G401.6 (cell line): Measurements from ENCODE around the gene CHAF1A.
A peak's percentile ranks its signal among the peaks of the same experiment; 100 is the strongest.

ENCODE experiments used
- FAIRE-seq: peaks from 2 replicates; lab custom pipeline; 2012; peaks lifted over from hg19 to GRCh38; lab: Jason Lieb, UNC

Gene CHAF1A

DNA sequence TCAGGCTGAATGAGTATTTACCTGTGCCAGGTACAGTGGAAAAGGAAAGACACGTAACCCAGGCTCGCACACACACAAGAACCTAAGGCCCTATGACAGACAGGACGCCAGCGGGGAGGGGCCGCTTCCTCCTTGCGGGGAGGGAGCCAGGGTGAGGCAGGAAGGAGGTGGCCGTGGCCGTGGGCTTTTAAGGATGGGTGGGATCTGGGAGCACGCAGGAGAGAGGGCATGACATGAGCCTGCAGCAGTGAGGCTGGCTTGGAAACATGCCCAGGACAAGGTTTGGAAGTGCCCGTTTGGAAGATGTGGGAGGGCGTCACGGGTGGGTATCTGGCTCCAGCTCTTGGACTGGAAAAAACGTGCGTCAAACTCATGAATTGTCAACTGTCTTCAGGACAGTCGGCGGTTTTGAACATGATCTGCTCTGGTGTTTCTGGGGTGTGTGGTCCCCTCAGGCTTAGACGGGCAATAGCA, 22.1 kb upstream of the CHAF1A start:
- FAIRE-seq = no peak

DNA sequence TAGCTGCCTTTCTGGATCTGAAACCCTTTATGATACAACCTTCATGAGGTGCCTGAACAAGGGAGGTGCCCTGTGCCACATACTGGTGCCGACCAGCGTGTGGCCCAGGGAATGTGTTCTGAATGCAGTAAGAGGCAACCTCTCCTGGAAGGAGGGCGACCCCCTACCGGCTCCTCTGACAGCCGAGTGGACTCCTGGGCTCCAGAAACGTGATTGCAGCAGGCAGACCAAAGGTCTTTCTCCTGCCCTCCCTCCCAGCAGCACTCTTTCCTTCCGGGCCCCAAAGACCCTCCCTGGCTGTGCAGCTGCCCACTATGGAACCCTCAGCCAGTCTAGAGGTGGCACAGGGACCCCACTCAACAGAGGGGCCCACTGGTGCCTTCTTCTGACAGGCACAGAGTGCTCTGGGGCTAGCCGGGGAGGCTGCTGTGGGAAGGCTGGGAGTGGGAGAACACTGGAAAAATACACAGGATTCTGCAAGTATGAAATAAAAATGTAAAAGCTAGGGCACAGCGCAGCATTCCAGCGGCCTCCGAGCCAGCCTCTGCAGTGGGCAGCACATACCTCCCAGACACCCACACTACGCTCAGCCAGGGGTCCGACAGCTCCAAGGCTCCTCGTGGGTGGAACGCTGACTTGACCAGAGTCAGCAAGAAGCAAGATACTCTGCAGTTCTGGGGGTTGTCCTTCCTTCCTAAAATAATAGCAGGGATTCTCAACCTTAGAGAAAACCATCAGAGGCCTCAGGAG, 17.0 kb upstream of the CHAF1A start:
- no peak for FAIRE-seq

DNA sequence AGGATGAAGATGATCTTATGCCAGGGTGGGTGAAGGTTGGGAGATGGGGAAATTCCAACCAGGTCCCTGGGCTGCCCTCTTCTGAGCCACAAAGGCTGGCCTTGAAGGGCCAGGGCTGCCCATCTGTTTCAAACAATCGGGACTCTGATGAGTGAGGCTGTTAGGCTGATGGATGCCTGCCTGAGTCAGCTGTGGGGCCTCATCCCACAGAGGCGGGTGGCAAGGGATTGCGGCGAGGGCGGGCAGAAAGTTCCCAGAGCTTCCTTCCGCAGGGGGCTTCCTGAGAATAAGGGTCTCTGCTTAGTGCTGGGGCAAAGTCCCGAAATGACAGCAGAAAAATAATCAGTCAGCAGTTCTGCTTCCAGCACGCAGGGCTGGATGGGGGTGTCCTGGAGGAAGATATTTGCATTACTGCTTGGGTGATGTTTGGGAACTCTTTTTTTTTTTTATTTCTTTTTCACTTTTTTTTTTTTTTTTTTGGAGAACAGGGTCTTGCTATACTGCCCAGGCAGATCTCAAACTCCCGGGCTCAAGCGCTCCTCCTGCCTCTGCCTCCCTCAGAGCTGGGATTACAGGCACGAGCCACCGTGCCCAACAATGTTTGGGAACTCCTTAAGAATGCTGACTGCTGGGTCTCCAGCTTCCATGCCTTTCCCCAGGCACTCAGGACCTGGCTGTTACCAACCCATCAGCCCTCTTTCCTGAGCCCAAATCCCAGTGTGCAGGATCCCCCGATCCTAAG, 16.2 kb upstream of the CHAF1A start:
- FAIRE-seq = no peak

DNA sequence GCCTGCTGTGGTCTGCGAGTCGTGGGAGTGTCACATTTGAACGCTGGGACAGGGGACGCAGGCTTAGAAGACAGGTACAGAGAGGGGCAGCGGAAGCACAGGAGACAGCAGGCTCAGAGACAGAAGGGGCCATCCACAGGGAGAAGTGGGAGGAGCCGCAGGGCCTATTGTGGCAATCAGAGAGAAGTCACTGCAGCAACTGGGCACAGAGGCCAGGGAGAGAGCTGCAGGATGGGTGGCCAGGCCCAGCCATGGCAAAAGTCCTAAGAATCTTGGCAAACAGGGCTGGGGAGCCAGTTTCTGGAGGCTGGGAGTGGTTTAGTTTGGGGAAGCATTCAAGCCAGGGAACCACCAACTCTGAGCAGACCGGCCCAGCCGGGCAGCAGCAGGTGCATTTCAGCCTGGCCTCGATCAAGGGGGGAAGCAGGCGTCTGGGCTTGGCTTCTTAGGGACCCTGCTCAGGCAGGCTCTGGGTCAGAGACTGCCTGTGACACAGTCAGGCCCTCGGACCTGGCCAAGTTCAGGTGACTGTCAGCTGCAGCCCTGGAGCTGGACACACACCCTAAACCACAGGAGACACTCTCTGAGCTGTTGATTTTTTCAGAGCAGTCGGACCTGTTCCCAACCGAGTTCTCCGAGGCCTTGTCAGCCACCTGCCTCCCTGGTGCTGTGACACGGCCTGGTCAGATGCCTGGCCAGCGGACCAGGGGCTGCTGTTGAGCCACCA, 13.9 kb upstream of the CHAF1A start:
- no peak for FAIRE-seq

DNA sequence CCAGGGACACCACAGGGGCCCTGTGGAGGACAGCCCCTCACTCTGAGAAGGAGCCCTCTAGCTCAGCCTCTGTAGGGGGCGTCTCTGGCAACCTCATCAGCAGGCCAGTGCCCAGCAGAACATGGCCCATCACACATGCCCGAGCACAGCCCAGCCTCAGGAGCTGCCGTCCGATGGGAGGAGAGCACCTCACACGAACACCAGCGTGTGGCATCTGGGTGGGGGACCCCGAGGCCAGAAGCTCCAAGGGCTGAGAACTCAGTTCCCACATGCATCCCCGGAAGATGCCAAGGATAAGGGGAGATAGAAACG, 13.4 kb upstream of the CHAF1A start:
- no peak for FAIRE-seq

DNA sequence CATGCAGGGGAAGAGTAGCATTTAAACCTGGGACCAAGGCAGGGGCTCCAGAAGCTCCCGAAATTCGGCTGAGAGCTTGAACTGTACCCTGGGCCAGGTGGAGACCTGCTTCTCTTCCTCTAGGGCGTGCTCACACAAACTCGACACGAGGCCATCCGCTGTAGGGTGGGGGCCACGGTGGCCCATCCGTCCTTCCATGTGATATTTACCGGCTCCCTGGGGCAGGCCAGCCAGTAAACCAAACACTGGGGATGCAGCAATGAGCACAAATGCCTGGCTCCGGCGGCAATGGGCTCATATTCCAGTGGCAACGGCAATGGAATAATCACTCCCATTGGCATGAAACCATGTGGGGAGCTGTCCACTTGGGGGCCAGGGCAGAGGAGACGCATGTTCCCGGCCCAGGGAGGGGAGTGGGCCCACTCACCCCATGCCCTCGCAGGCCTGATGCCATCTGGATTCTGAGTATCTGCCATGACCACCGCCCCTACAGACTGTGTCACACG, 12.9 kb upstream of the CHAF1A start:
- no peak for FAIRE-seq

DNA sequence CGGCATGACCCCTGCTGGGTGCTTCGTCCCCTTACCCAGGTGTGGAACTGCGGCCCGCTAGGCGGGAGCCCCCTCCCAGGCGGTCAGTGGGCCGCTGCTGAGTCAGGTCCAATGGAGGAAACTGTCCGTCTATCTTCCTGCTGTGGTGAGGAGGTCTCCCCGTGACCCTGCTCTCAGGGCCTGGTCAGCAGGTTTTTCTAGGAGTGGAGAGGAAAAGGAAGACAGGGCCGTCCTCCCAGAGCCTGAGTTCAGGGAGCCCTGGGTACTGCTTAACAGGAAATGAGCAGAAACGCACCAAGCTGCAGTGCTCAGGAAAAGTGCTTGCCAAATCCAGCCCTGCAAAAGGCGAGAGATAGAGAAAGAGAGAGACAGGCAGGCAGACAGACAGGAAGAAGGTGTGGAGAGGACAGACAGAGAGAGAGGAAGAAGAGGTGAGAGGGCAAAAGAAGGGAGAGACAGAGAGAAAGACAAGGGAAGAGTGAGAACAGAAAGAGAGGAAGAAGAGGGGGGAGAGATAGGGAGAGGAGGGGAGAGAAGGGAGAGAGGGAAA, 12.3 kb upstream of the CHAF1A start:
- FAIRE-seq = no peak

DNA sequence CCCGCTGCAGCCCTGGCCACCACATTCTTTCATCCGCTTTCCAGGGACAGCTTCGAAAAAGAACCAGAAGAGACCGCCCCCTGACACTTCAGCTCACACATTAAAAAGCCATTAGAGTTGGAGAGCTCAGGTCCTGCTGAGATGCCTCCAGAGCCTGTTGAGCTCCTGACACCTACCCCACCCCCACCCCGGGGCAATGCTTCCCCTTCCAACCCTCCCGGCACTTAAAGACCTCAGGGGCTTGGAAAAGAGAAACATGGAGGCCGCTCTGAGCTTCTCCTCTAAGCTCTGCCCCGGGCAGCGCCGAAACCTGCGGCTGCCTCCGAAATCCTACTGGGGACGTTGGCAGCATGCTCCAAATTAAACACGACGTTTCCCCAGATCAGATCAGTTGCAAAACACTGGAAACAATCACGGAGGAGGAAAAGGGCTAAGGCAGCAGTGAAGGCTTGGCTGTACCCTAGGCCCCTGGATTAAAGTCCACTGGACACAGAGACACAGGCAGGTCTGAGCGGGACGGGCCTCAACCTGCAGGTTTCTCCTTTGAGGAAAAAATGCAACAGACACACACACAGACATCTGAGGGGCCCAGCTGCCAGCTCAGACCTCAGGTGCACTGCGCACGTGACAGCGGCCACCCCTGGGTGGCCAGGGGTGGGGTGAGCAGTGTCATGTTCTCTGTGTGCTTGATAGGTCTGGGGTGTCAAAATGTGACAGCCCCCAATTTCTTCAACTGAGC, 11.7 kb upstream of the CHAF1A start:
- FAIRE-seq = no peak

DNA sequence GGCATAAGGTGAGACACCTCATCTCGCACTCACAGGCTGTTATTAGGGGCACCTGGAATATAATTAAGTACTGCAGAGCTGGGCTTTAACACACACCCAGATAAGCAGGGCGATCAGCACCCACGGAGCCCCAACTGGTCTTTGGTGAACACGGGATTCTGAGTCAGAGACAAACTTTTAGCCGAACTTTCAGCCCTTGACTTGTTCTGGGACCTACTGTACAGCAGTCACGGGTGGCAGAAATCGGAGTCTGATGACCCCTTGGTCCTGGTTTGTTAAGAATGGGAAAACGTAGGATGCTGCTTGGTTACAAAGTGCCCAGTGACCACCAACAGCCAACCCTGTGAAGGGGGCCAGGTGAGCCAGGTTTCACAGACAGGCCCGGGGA, 11.1 kb upstream of the CHAF1A start:
- FAIRE-seq = no peak

DNA sequence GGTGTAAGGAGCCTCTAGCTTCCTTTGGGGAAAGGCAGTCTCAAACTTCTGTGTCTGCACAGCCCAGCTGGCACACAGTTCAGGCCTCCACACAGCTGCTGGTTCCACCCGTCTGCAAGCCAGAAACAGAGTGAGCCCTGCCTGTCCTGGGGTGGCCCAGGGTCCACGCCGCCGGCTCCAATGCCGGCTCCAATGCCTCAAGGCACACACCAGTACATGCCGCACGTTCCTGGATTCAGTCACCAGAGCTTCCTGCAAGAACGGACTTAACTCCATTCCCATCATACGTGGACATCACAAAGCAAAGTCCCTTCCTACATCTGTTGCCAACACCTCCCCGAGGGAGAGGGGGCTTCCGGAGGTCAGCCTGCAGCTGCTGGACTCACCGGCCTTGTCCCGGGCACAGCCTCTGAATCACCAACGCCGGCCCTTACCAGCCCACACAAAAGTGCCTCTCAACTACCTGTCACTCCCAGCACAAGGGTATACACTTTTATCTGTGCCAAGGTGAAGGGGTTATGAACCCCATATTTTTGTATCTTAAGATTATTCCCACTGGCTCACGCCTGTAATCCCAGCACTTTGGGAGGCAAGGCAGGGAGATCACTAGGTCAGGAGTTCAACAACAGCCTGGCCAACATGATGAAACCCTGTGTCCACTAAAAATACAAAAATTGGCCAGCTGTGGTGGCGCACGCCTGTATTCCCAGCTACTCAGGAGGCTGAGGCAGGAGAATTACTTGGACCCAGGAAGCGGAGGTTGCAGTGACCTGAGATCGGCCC, 10.5 kb upstream of the CHAF1A start:
- no peak for FAIRE-seq

DNA sequence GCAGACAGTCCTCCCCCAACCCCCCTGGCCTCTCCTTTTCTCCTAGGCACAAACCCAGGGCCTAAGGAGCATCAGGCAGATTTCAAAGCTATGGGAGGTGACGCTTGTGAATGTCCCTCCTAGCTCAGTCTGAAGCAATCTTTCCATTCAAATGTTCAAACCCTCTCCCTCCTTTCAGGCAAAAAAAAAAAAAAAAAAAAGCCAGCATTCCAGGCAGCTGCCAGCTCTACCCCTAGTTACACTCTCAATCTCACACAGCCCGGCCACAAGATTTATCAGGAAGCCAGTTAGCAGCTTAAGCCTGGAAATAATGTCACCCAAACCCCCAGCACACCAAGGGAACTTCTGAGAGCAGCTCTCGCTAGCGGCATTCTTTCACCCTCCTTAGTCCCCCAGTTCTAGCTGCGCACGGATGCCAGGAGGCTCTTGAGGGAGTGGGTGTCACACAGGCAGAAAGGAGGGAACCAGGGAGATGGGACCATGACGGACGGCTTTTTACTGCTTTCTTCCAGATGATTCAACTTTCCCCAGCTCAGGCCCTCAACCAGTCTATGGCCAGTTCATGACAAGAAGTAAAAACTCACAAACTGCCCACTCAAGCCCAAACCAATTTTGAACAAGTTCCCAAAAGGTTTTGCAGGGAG, 8.4 kb upstream of the CHAF1A start:
- no peak for FAIRE-seq

DNA sequence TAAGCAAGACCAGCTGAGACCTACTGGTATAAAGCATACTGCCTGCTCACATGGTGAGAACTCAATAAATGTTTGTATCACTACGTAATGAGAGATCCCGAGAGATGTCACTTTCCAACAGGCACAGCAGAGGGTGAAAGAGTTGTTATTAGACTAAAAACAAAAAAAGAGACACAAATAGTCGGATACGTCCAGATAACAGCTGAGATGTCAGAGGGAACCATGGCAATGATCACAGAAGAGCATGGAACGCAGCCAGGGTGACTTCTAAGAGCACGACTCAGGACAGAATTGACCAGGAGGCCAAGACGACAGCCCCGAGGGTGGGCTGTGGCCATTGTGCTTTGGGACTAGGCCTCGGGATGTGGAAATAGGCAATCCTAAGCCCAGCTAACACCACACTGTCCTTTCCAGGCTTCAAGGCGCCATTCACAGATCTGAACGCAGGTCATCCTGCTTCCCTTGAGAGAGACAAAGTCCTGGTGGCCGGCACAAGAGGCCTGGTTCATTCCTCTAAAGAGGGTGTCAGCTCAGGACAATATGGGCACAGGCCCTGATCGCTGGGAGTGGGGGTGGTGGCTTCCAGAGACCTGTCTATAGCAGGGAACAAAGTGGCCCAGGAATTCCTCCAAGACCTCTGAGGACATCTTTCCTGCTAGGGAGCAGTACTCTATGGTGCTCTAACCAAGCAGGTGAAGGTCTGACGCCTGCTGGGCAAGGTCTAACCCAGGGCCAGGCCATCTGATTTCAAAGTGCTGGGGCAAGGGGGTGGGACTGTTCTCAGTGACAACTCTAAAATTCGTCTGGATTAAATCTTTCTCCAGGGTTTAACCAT, 5.3 kb upstream of the CHAF1A start:
- FAIRE-seq = no peak

DNA sequence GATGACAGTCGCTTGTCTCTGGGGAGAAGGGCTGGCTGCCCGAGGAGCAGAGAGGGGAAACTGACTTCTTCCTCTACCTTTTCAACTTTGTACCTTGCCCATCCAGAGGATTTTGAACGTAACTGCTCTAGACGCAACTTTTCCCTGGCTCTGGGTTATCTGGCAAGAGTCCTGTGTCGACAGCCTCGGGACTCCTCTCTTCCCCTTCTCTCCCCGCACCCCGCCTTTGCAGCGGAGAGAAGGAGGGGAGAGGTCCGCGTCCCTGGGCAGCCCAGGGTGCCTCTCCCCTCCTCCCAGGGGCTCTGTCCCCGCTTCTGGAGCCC, 2.7 kb upstream of the CHAF1A start:
- FAIRE-seq = no peak

DNA sequence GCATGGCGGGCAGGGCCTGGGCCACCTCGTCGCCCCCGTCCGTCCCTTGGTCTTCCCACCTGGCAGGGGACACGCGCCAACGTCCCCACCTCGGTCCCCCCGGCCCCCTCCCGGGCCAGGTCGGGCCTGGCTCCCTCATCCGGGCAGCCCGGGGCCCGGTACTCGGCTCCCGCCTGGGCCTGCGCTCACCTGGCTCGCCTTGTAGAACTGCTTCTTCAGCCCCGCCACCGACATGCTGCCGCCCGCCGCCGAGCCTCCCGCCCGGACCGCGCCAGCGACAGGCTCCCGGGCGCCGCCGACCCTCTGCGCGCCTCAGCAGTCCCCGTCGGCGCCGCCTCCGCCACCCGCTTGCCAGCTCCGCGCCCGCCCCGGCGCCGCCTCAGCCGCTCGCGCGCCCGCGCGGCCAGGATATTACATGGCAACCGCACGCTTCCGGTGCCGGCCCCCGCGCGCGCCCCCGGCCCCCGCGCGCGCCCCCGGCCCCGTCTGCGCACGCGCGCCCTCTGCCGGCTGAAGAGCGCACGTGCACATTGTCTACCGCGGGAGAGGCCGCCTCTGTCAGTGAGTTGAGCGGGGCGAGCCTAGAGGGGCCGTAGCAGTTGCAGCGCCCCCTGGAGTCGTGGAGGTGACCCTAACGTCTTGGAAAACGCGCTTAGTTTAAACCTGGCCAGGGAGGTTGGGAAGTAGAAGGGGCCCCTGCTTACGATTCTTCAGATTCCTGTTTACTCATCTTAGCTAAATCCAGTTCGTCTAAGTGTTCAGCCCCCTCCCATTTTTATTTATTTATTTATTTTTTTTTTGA, 2.1 kb upstream of the CHAF1A start, which contains the start of gene SH3GL1:
Gene SH3GL1 (minus strand): TSS at position 413 of the 802 bp plus-strand sequence. CDS start 179 bp downstream, at position 234.
- peak; percentile 64 for FAIRE-seq

DNA sequence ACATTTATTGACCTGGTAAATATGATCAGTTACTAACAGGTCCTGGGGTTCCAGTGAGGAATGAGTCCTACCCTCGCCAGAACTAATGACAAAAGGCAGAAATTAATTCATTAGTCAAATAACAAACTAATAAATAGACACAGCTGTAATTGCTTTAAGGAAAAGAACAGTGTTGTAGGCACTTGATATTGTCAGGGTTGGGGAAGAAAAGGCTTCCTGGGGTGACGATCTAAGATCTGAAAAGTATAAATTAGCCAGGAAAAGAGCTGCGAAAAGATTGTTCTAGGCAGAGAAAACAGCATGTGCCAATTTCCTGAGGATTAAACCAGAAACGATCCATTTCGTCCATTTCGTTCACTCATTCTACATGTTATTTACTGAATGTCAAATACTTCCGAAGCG, 670 bp upstream of the CHAF1A start:
- no peak for FAIRE-seq

DNA sequence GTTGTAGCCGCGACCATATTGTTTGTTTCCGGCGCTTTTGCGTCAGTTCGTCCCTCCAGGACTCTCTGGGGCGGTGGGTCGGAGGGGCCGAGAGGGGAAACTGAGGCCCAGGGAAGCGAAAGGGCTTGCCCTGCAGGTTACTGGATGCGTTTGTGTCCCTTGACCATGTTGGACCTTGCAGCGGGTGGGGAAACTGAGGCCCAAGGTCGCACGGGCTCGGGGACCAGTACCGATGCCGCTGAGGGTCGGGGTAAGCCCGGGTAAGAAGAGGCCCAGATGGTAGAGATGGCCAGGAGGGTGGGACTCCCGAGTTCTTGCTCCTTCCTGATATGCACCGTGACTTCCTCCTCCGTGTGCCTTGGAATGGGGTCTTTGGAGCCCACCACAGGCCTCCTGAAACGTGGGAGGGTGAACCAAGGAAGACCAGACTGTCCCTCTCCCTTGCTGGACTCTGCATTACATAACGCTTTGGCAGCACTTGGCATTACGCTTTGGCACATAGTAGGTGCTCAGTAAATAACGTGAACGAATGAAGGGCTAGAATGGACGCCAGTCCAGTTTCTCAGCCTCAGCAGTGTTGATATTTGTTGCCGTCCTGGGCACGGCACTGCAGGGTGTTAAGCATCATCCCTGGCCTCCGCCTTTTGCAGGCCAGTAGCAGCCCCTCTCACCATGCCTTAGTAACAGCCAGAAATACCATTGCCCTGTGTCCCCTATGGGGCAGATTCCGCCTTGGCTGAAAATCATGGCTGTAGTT, 743 bp downstream of the CHAF1A start:
- no peak for FAIRE-seq

DNA sequence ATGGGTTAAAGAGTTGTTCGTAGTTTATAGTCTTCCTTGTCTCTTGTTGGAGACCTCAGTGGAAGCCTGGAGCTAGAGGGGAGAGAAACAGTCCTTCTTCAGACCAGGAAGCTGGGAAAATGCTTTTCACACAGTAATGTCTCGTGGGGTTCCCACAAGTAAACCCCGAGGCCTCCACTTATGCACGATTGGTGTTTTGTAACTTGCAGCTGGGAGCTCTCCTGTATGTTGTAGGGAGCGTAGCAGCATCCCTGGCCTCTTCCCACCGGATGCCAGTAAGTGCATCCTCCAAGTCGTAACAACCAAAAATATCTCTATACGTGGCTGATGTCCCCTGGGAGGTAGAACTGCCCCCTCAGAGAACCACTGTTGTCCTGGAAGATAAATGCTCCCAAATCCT, 3.5 kb downstream of the CHAF1A start:
- FAIRE-seq = no peak

DNA sequence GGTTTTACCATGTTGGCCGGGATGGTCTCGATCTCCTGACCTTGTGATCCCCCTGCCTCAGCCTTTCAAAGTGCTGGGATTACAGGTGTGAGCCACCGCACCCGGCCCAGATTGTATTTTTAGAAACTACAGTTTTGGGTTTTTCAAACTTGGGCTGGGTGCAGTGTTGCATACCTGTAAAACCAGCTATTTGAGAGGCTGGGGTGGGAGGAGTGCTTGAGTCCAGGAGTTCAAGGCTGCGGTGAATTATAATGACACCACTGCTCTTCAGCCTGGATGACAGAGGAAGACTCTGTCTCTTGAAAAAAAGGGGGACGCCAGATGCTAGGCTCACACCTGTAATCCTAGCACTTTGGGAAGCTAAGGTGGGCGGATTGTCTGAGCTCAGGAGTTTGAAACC, 4.2 kb downstream of the CHAF1A start:
- no peak for FAIRE-seq
